ENCODE measurements around the gene TUBA4A. TPM values are rescaled to one million over a fixed set of nuclear protein-coding genes. Genes with fewer than 3 reads are reported as not detected.
A peak's percentile ranks its signal among the peaks of the same experiment; 100 is the strongest.

Gene TUBA4A
- total and polyA plus RNA-seq, 9 of the 15 experiments (the other 6 are each of a cell fraction or from before 2014, with no cell fraction given) = 25.1 to 174 (median 42.4) TPM

- TF ChIP-seq MYNN (IDR thresholded peaks at IDR 0.05) (no peak), MYNN (CRISPR knock-in tag; IDR thresholded peaks at IDR 0.05) (no peak), JUND (IDR thresholded peaks at IDR 0.05; ENCODE audit: borderline replicate concordance, low read depth, low read length) (peak; percentile 71), JUND (tag; IDR thresholded peaks at IDR 0.05; ENCODE audit: borderline replicate concordance, low read depth, low read length) (no peak; the same call in 2 of the 3 replicates), CXXC5 (CRISPR knock-in tag; IDR thresholded peaks at IDR 0.05) (peak; percentile 78), PHF8 (IDR thresholded peaks at IDR 0.05; ENCODE audit: borderline replicate concordance, low read length) (peak; percentile 79; the same call in 1 of the 2 replicates), ATF1 (CRISPR knock-in tag; IDR thresholded peaks at IDR 0.05) (no peak), ATF1 (tag; IDR thresholded peaks at IDR 0.05) (peak; percentile 82), ZBTB2 (IDR thresholded peaks at IDR 0.05) (0 out of 2 replicates have a peak, but pooled peaks have one; percentile 27), SMAD4 (CRISPR knock-in tag; conservative IDR thresholded peaks at IDR 0.05) (0 out of 2 replicates have a peak, but pooled peaks have one; percentile 34), POLR2B (IDR thresholded peaks at IDR 0.05; ENCODE audit: low read depth, partially characterized antibody) (peak; percentile 87), FOS (IDR thresholded peaks at IDR 0.05; ENCODE audit: extremely low read depth, insufficient read length) (no peak), POLR2G (IDR thresholded peaks at IDR 0.05; ENCODE audit: low read depth, low read length) (peak; percentile 95), POLR2A (conservative IDR thresholded peaks at IDR 0.05) (peak; percentile 90), MNT (conservative IDR thresholded peaks at IDR 0.05) (peak; percentile 20 to 62; a peak in 2 of 4 replicates), NRF1 (conservative IDR thresholded peaks at IDR 0.05 in 1 of 2, IDR thresholded peaks at IDR 0.05 in 1 of 2) (peak; percentile 89 to 90), UBTF (IDR thresholded peaks at IDR 0.05; ENCODE audit: borderline replicate concordance in 1 of 2, low read depth in 2 of 2, low read length in 2 of 2) (0 out of 4 replicates have a peak, but pooled peaks have one; percentile 24 to 50), MYC (IDR thresholded peaks at IDR 0.05; ENCODE audit: low read depth, low read length) (peak; percentile 55; the same call in 1 of the 2 replicates), MYC (CRISPR knock-in tag; IDR thresholded peaks at IDR 0.05; ENCODE audit: borderline replicate concordance, low read depth) (no peak)
- TF ChIP-seq, protein P1, sequence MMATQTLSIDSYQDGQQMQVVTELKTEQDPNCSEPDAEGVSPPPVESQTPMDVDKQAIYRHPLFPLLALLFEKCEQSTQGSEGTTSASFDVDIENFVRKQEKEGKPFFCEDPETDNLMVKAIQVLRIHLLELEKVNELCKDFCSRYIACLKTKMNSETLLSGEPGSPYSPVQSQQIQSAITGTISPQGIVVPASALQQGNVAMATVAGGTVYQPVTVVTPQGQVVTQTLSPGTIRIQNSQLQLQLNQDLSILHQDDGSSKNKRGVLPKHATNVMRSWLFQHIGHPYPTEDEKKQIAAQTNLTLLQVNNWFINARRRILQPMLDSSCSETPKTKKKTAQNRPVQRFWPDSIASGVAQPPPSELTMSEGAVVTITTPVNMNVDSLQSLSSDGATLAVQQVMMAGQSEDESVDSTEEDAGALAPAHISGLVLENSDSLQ (IDR thresholded peaks at IDR 0.05) = 0 out of 2 replicates have a peak, but pooled peaks have one; percentile 13
Measured at GRCh38 chr2:219206328-219207133, 47.2 kb downstream of the TUBA4A start, which contains the start of gene ZFAND2B (continued).
